DMS 273 (cell line): ENCODE results near the gene CTTNBP2.
A peak's percentile ranks its signal among the peaks of the same experiment; 100 is the strongest.

Source experiments
- DNase-seq: peaks from one replicate; lab custom pipeline; 2025; ENCODE audit not compliant: unreplicated experiment; lab: John Stamatoyannopoulos, UW

The CTTNBP2 gene, protein sequence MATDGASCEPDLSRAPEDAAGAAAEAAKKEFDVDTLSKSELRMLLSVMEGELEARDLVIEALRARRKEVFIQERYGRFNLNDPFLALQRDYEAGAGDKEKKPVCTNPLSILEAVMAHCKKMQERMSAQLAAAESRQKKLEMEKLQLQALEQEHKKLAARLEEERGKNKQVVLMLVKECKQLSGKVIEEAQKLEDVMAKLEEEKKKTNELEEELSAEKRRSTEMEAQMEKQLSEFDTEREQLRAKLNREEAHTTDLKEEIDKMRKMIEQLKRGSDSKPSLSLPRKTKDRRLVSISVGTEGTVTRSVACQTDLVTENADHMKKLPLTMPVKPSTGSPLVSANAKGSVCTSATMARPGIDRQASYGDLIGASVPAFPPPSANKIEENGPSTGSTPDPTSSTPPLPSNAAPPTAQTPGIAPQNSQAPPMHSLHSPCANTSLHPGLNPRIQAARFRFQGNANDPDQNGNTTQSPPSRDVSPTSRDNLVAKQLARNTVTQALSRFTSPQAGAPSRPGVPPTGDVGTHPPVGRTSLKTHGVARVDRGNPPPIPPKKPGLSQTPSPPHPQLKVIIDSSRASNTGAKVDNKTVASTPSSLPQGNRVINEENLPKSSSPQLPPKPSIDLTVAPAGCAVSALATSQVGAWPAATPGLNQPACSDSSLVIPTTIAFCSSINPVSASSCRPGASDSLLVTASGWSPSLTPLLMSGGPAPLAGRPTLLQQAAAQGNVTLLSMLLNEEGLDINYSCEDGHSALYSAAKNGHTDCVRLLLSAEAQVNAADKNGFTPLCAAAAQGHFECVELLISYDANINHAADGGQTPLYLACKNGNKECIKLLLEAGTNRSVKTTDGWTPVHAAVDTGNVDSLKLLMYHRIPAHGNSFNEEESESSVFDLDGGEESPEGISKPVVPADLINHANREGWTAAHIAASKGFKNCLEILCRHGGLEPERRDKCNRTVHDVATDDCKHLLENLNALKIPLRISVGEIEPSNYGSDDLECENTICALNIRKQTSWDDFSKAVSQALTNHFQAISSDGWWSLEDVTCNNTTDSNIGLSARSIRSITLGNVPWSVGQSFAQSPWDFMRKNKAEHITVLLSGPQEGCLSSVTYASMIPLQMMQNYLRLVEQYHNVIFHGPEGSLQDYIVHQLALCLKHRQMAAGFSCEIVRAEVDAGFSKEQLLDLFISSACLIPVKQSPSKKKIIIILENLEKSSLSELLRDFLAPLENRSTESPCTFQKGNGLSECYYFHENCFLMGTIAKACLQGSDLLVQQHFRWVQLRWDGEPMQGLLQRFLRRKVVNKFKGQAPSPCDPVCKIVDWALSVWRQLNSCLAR (N-terminal part only)

DNA sequence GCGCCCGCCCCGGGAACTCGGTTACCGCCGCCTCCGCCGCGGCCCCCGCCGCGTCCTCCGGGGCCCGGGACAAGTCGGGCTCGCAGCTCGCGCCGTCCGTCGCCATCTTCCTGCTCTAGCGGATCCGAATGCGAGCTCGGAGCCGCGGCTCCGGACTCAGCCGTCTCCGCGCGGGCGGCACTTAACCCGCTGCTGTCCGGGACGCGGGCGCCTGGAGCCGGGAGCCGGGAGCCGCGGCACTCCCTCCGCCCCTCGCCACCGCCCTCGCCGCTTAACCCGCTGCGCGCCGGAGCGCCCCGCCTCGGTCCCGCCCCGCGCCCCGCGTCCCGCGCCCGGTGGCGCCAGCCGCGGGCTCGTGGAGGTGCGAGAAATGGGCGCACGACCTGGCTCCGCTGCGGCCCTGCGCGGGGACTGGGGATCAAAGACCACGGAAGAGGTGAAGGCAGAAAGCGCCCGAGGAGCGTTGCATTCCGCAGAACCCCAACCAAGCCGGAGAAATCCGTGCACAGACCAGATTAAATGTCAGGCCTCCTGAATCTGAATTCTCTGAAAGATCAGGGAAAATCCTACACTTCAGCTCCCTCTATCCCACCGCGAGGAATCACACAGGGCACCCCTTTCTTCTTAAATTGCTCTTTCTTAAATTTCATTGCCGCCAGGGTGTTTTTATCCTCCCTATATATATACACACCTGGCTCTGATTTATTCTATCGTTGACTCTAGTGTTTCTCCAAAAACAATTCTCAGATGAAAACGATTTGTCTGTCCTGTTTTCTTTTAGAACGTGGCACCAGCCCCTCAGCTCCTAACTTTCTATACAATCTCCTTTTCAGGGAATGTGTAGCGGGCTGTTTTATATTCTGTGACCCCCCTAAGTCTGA is at the start of gene CTTNBP2:
CTTNBP2 (minus strand) TSS at position 132 of the 881 bp plus-strand sequence; CDS start at position 106, 26 bp downstream.
- DNase-seq, result peak; percentile 77

DNA sequence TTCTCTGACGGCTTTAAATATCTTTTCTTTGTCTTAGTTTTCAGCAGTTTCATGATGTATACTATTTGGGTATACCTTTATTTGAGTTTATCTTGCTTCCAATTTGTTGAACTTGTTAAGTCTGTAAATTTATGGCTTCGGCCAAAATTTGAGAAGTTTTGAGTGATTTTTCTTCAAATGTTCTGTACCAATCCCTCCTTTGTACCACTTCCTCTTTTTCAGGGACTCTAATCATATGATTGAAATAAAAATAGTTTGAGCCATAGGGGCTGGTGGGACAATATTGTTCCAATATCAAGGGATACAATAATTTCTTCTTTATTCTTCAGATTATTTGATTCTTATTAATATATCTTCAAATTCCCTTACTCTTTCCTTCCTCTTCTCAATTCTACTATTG is 43.1 kb upstream of the CTTNBP2 start:
- no peak for DNase-seq

DNA sequence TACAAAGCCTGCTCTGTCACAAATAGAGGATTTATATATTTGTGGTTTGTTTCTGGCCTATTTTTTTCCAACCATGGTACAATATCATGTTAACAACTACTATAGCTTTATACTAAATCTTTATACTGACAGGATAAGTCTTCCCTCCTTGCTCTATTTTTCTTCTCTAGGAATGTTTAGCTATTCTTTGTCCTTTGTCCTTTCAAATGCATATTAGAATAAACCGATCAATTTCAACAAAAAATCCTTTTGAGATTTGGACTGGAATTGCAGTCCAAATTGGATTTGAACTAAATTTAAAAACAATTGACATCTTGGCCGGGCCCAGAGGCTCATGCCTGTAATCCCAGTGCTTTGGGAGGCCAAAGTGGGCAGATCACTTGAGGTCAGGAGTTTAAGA is 39.2 kb upstream of the CTTNBP2 start:
- no peak for DNase-seq

DNA sequence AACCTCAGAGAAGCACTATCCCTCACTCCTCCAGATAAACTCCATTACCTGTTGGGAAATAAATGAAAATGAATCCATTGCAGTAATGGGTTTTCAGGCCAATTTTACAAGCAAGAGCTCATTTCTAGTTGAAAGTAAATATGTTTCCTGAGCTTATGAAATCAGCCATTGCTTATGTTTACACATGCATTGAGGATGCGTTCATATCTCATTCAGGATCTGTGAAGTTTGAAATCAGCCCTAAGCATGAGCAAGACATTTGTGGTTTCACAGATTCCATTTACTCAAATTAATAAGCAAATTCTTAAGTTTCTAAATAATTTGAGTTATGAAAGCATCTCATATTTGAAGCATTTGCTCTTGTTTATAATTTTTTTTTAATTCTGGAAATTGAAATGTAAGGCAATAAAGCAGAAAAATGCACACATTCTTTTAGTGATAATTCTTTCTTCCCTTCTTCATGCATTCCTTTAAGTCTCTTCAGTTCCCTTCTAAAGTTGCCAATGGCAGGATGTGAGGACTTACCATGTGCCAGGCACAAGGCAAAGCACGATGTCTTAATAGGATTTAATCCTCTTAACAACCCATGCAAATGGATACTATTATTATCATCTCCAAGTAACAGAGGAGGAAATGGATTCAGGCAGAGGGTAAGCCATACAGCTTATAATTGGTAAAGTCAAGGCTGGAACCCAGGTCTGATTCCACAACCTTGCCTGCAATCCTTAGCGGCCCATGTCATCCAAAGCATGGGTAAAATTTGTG is 35.0 kb upstream of the CTTNBP2 start:
- no peak for DNase-seq

DNA sequence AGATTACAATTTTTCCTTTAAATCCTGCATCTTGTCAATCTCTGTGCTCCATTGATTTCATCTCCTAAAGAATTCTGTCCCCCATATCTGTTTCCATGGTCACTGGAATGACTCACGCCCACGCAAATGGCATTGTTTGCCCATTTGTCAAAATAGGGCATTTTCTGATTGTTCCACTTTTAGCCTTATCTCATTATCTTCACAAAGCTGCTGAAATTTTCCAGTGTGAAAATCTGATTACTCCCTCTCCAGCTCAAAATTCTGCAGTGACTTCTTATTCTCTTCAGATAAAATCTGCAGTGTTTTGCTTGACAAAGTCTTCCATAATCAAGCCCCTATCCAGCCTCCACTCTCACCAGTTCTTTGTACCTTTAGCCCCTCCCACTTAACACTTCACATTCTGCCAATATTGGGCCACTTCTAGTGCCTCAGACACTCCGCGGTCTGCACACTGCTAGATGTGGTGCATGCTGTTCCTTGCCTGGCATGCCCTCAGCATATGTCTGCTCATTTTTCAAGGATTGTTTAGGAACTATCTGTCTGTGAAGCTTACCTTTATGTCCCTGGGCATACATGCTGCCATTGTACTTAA is 33.9 kb upstream of the CTTNBP2 start:
- no peak for DNase-seq

DNA sequence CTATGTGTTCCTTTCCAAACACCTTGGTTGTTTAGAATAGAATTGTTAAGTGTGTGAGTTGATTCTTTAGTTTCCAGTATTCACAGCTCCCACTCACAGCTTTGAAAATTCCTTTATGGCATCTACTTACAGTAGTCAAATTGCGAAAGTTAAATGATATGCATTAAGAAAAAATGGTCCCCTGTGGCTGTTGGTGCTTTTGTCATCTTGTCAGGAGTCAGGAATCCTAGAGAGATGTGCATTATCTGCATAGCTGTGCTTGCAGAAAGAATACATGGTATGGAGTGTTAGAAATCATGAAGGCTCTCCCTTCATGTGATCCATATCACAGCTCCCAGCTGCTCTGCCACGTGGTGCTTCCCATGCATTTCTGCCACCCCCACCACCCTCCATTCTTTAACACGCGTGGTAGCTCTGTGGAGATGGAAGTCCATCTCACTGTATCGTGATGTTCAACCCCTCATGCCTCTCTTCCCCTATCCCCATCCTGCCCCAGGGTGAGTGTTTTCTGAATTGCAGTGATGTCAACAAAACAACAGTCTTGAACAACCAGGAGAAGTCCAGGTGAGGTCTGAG is 29.2 kb upstream of the CTTNBP2 start:
- DNase-seq, result no peak

DNA sequence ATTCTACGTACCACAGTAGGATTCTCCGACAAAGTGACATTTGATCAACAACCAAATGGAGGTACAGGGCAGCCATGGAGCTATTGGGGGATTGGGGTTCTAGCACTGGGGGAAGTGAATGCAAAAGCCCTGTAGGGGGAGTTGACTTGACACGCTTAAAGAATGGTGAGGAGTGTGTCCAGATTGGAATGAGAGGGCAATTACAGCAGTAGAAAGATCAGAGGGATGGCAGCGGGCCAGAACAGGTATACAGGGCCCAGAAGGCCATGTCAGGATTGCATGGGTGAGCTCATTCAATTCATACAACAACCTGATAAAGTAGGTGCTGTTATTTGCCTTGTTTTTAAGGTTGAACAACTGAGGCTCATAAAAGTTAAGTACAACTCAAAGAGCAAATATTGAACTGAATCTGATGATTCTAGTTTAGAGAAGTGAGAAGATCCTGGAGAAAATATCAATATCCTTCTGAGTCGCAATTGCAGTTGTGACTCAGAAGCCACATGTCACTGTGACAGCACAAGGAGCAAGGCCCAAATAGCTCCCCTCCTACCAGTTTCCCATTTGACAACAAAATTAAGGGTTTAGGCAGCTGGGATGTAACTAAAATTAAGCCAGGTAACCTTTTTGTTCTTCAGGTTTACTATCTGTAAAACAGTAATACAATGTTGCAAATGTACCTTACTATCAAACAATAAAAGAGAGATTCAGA is 28.0 kb upstream of the CTTNBP2 start:
- DNase-seq, result no peak

DNA sequence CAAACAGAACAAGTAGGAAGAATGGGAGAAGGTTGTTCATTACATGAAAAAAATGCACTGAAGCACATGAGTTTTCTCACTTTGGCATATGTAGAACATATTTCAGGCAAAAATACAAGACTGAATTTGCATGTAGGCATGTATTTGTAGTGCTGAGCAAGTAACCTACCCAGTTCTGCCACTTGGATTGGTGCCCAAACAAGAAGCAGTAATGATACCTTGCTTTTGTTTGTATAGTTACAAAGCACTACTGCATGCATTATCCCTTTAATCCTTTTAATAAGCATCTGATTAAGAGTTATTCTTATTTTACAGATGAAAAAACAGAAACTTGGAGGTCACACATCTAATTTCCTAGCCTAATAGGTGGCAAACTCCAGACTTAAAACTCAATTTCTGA is 23.1 kb upstream of the CTTNBP2 start:
- DNase-seq, result no peak

DNA sequence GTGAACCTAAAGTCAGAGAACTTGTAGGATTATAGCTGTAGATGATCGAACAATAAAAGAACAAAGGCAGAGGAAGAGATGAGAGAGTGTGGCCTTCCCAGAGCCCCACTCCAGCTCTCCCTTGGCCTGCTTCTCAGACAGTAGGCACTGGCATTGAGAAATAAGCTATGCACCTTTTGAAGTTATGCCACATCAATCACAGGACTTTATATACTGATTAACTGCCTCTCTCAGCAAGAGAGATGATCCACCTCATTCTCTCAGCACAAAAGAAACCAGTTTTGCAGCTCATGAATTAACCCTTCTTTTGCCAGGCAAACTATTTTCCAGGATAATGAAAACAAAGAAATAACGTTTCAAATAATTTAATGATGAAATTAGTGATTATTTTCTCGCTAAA is 22.0 kb upstream of the CTTNBP2 start:
- DNase-seq, result no peak

DNA sequence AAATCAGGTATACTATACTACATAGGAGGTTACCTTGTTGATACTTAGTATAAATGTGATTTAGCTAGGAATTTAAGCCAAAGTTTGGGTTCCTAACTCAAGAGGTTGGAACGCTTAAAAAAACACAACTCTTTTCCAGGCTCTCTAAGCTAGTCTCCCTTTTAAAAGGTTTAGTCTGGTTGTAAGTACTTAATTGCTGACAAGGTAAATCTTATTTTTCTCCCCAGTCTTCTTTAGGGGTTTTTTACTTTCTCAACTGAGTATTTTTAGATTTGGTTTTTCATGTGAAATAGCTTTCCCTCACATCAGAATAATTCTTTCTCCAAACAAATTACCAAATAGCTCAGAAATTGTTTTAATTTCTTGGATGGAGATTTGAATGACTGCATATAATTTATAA is 20.8 kb upstream of the CTTNBP2 start:
- no peak for DNase-seq

DNA sequence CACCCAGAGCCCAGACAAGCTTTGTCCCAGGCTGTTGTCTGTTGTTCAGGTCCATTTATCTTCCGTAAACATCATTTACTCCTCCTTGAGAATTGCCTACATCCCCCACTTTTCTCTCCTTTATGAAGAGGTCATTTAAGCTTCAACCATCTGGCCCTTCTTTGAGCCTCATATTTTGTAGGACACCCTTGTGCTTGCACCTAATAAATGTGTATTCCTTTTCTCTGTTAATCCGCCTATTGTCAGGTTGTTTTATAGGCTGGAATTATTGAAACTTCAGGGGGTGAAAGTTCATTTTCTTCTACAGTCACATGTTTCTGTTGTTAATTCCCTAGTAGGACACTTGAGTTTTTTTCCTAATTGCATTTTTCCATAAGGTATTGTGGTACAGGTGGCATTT is 19.6 kb upstream of the CTTNBP2 start:
- no peak for DNase-seq

DNA sequence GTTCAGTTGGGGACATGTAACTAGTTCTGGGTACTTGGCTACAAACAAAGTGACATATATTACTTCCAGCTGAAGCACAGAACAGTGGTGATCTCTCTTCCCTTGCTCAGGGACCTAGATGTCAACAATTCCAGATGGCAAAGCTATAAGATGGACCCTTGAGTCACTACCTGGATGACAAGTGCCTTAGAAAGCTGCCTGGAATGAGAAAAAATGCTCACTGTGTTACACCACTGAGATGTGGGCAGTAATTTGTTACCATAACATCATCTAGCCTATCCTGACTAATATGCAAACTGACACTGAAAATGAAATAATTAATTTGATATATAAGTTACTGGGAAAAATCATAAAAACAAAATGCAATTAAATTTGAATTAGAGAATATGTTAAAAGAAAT is 16.4 kb upstream of the CTTNBP2 start:
- DNase-seq, result no peak

DNA sequence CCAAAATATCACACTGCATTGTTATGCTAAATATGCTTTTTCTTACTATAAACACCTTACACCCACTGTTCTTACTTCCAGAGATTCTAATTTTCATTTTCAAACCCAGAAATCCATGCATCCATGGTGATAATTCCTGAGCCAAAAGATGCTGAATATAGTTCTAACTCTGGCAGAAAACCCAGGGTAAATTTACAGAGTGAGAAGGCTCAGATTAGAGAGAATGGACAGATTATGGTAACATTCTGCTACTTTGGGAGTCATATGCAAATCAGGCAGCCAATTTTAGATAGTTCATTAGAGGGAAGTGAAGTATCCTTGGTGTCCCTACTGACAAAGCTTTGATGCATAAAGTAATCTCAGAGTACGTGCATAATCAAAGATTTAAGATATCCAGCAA is 15.4 kb upstream of the CTTNBP2 start:
- no peak for DNase-seq

DNA sequence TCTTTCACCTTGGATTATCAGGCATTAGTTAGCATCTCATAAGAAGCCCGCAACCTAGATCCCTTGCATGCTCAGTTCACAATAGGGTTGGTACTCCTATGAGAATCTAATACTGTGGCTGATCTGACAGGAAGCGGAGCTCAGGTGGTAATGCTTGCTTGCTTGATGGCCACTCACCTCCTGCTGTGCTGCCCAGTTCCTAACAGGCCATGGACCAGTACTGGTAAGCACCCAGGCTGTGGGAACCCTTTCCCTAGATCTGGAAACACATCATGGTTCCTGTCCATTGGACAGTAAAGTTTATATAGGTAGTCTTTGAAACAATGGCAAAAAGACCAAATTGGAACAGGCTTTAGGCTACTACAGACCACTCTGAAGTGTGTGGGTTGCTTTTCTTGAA is 9.4 kb upstream of the CTTNBP2 start:
- DNase-seq, result no peak

DNA sequence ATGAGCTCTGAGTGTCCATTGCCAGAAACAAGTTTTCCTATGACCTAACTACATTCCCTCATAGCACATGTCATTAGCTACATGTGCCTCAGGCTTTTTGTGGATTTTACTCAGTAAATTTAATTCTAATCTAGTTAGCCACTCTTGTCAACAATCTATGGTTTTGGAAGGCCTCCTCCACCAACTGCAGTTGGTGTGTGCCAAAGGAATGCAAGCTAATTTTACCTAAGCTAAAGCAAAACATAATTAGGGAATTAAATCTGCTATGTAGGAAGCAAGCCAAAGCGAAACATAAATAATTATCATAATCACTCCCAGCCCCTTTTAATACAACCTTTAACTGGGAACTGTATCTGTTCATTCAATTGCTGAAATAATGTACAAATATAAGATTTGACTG is 3.5 kb upstream of the CTTNBP2 start:
- no peak for DNase-seq

DNA sequence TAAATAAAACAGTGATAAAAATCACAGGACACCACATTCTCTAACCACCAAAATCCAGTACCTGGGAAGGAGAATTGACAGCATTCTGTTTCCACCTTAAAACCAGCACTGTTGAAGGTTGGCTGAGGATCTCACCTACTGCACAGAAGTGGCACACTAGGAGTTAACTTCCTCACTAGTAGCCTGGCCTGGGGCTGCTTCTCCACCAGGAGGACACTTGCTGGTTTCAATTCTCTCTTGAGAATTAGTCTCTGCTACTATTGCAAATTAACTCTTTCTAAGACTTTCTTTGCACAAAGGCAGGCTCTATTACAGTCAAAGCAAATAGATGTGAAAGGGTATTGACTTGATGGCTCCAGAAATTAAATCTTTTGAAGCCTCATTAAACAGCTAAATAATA is 2.3 kb upstream of the CTTNBP2 start:
- DNase-seq, result peak; percentile 14

DNA sequence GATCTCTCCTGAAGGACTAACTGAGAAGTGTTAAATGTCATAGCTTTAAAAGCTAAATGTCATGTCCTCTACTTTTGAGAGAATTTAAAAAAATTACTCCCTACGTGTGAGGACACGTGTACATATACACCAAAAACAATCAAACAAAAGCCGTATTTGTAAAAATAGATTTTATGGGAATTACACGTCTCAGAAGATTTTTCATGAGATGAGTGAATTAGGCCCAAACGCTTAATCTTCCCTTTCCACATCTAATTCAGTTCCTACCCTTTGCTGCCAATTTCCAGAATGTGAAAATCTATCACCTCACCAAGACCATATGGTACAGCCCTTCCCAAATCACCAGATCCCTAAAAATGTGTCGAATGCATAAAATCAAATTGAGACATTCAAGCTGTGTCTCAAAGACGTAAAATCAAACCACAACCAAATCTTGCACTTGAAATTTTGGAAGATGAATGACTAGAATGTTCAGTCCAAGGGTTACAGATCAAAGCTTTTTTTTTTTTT is 1.0 kb upstream of the CTTNBP2 start:
- no peak for DNase-seq
